Stimulated activated CD8-positive, alpha-beta memory T cell treated with anti-CD3 and anti-CD28 coated beads, Interleukin-7, amount 100 ng/mL, for 4 hours (primary cell): ENCODE measurements around the gene CNTN4.

Source experiments
- DNase-seq, 2 donors: peaks; one replicate each; pipeline ENCODE4 v3.0.0-alpha.2; 2020; ENCODE audit warnings: low read depth in 2 of 2

CNTN4 gene

DNA sequence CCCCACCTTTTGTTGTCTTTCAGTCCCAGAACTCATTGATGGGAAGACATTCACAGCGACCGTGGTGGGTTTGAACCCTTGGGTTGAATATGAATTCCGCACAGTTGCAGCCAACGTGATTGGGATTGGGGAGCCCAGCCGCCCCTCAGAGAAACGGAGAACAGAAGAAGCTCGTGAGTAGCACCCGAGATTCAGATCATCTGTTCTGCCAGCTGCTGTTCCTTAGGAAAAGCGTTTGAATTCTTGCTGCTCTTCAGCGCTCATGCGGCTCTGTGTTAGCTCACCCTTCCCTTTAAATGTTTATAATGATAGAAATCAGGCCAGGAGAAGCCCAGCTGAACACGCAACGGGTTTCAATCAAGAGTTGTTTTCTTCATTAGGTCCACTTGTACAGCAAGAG is 938.5 kb downstream of the CNTN4 start:
- DNase-seq: no peak

DNA sequence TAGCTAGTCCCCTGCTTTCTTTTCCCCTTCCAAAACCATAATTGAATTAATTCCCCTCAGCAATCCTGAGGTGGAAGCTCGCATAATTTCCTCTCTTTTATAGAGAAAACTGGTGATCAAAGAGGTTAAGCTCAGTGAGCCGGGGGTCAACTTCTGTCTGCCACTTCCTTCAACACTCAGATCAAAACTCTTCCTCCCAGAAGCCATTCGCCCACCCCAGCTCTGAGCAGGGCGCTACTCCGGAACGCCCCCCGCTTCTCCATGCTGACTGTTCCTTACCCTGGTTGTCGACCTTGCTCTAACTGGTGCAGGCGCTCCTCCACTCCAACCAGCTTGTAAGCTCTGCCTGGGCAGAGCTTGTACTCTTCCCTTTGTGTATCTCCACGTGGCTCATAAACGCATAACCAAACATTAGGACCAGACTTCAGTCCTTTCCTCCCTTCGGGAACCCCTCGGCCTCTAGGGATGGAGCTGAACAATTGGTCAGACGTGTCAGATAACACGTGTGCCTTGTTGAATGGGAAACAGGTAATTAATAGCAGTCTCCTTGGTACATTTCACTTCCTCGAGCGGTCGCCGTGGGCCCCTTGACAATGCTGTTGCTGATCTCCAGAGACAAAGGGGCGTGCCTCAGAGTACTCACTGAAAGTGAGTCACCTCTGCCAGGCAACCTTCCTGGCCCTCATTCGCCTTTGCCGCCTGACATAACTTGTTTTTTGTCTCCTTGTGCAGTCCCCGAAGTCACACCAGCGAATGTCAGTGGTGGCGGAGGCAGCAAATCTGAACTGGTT is 939.7 kb downstream of the CNTN4 start:
- no peak for DNase-seq

DNA sequence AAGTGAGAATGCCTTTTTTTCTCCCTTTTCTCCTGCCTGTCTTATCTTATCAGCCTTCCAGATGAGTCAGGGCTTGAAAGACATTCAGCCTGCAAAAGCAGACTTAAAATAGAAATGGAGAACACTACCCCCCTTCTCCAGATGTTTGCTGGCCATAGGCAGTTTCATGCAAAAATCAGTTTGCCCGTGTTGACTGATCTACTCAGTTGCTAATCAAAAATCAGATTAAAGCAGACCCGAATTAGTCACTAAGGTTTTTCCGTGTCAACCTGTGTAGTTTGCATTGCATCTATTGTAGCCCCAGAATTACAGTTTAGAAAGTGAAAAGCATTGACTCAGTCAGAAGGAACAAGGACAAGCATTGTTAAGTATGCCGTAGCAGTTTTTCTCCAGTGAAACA is 955.3 kb downstream of the CNTN4 start:
- no peak for DNase-seq

DNA sequence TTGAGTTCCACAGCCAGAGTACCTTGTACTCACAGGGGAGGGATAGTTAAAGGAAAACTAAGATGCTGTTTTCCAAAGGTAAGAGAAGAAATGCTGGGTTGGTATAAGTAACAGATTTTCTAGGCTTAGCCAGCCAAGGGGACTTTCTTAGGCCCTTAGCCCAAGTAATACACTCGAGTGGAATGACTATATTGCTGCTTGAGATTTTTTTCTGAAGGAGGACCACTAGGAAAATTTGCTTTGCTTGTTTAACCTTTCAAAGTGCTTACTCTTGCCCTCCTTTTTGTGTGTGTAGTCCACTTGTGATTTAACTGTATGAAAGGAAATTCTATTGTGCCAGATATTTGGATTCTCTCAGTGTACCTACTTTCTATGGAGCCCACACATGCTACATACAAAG is 961.0 kb downstream of the CNTN4 start:
- no peak for DNase-seq

DNA sequence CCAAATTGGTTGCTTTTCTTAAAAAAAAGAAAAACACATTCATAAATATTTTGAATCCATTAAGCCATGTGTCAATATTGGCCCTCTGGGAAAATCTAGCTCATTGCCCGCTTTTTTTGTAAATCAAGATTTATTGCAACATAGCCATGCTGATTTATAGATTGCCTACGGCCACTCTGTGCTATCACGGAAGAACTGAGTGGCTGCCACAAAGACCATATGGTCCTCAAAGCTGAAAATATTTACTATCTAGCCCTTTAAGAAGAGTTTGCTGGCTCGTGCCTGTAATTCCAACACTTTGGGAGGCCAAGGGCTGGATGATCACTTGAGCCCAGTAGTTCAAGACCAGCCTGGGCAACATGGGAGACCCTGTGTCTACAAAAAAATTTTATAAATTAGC is 965.6 kb downstream of the CNTN4 start:
- no peak for DNase-seq

DNA sequence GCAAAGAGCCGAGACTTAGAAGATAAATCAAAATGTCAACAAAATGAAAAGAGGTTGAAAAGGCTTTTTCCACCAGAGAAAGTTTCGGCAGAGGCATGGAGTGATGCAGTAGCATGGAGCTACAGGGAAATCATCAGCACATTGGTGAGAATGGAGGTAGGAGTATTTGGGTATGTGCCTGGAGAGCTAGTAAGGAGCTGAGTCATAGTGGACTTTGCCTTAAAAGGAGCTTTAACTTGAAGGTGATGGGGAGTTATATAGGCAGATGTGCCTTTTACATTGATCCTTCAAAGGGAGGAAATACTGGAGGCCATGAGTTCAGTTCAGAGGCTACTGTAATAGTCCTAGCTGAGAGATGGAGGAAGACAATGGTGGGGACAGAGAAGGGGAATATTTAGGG is 967.2 kb downstream of the CNTN4 start:
- DNase-seq: no peak

DNA sequence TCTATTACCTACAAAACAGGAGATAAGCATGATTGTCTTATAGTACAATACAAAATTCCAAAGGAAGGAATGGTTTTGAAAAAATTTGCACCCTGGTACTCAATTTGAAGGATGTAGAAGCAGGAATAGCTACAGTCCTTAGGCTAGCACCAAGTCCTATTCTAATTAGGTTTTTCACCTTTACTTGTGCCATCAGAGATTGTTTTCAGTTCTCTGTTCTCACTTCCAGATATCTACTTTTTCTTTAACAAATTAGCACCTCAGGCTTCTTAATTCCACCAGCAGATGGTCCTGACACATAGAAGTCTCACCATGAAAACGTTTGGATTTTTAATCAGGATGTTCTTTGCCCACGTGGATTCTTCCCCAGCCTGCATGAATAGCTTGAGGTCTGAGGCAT is 967.7 kb downstream of the CNTN4 start:
- no peak for DNase-seq

DNA sequence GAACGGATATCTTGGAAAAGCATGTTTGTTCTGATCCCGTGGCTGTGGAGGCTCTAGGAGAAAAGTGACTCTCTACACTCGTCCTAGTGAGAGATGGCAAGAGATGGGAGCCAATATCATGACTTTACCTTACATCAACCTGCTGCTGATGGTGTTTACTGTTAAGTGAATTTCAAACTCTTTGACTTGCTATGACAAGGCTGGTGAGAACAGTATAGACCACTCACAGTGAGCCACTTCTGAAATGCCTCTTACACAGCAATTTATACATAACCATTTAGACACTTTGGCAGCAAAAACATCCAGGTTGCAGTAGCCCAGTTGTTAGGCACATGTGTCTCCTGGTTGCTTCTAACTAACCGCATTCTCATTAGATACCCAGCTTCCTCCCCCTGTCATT is 968.2 kb downstream of the CNTN4 start:
- DNase-seq: no peak

DNA sequence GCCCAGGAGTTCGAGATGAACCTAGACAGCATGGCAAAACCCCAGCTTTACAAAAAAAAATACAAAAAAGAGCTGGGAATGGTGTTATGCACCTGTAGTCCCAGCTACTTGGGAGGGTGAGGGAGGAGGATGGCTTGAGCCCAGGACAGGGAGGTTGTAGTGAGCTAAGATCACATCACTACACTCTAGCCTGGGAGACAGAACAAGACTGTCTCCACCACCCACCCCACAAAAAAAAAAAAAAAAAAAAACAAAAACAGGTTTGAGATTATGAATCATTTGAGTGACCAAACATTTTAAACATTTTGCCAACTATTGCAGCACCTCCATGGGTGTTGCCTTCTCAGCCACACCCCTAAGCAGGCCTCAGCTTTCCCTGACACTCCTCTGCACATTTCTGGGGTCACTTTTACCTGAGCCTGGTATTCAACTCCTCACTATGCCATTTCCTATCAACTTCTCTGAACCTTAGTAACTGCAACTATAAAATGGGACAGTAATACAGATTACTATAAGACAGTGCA is 969.8 kb downstream of the CNTN4 start:
- no peak for DNase-seq

DNA sequence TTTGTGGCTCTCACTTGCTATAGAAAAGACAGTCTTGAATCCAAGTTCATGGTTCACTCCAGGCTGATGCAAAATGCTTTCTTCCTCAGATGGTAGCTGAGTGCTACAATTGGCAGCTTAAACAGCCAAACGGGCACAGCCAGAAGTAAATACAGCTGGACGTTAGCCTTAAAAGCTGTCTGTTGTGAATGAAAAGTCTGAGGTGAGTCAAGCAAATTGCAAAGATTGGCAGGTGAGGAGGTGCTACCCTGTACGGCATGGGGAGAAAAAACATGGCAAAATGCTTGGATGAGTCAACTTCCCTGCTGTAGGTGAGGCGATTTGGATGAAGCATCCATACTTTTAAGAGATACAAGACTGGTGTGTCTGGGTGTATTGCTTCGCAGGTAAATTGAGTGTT is 971.1 kb downstream of the CNTN4 start:
- DNase-seq: no peak

DNA sequence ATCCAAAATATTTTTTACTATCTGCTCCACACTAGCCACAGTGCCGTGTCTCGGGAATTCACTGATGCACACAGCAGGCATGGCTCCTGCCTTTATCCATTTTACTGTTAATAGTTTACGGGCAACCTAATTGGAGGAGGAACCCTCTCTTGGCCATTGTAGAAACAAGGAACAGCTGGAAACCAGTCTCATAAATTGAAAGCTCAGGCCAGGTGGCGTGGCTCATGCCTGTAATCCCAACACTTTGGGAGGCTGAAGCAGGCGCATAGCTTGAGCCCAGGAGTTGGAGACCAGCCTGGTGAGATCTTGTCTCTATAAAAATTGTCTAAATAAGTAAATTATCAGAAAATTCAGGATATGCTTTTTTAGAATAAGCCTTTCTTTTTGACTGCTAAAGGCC is 972.5 kb downstream of the CNTN4 start:
- DNase-seq: no peak

DNA sequence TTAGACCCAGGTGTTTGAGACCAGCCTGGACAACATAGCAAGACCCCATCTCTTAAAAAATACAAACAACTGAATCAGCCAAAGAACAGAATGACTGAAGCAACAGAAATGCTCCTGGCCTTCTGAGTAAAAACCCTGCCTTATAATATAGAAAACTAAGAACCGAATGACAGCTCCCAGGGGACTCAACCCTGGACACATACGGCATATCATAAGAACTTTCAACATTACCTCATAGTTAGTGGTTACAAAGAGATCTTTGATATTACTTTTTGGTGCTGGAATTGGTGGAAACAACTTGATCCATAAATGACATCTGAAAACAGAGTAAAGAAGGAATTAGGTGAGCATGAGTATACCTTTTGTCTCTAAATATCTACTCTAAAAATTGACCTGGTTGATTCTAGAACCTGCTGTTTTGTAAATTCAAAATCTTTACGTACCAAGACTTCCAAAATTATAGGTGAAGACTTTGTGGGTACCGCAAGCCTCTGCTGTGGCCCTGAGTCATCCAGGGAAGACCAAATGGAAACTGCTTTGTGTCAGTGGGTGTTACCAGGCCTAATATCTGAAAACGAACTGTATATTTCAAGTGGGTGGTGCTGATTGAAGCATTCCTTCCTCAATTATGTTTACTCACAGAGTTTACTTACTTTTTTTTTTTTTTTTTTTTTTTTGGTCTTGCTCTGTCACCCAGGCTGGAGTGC is 976.0 kb downstream of the CNTN4 start:
- no peak for DNase-seq

DNA sequence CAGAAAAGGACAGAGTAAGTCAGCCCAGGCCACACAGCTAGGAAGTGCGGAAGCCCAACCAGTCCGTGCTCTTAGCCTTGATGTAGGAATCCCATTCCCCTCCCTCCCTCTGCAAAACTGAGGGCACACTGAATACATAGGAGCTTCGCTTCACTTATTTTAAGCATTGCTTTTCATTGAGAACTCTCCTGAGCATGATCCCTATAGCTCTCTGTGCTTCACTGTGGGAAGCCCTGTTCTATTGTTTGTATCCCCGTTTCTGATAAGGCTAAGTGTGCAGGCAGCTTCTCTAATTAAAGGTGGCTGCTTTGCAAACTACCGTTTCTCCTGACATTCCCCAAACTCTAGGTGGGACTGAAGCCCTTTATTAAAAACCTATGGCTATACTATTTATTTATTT is 981.6 kb downstream of the CNTN4 start:
- no peak for DNase-seq

DNA sequence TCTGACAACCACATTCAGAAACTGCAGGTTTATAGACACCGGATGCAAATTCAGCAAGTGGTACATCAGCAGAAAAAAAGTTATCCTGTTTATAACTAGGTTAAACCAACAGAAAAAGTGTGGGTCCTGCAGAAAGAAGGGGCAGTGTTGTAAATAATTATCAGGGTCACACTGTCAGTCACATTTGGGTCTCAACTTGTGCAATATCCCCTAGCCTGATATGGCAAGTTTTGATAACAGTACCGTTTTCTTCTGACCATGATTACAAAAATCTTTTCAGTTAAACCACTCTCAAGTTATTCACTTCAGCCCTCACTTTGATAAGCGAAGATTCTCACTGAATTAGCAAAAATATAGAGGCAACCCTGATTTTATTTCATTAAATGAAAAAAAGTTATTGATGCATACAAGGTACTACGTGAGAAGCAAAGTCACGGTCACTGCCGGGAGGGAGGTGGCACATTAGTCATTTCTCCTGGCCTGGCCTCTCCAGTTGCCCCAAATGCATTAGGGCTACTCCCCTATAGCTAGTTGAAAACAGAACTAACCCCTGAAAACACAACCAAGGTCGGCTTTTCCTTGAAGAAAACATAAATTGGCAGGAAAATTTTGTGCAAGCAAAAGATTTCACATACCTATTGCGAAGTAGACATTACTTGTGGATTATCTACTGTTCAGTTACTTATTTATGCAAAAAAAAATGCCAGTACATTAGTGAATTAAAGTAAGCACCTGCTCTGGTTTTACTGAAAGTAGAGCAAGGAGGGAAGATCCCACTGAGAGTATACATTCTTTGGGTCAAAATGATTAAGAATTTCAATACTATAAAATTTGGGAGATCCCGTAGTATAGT is 982.9 kb downstream of the CNTN4 start:
- no peak for DNase-seq

DNA sequence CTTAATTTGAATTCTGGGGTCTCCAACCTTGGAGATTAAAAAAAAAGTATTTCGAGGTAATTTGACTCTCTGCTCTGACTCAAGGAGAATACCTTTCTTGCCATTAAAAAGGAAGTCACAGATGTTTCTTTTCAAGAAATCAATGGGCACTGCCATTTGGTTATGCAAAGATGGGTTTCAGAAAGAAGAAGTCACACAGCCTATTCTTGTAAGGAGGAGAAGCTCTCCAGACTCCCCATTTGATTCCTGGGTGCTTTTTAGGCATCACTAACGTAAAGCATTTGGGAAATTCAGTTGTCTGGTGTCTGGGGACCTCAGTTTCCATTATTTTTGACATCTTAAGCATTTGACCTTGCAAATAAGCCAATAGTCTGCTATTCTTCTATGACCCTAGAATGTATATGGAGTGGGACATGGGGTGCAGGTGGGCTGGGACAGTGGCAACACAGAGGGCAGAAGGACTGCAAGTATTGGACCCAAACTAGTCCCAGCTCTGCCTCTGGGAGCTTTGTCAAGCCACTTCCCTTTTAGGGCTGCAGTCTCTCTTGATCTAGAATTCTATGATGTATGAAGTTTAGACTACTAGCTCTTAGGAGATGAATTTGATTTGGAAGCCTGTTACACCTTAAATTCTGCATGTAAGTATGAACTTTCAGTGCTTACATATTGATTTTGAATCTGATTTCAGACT is 983.7 kb downstream of the CNTN4 start:
- DNase-seq: no peak

DNA sequence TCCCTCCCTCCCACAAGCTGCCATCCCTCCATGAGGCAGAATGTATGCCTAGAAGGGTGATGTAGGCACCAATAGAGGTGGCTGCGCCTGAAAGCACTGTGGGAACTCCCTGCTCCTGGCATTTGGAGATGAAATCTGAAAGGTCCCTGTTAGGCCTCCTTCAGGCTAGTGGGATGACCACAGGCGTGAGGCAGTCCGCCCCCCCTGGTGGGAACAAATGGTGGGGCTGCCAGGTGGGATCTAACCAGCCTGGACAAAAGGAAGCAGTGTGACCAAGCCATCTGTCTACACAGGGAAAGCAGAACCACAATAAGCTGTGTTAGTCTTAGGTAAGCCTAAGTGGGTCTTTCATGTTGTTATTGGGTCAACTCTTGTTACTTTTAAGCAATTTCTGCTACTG is 986.2 kb downstream of the CNTN4 start:
- no peak for DNase-seq

DNA sequence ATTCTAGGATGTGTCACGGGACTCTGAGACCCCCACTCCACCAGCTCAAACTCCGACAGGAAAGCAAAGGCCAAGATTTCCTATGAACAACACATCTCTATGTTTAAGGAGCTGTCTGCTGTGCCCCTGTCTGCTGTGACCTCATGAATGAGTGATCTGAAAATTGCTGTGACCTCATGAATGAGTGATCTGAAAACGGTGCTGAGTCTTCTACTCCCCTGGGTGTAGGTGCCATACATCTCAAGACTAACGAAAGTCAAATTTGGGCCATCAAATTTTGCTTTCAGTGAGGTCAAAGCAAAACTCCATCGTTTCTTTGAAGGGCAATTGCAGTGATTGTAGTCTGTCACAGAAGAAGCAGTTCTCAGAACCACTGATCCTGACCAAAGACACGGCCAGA is 987.1 kb downstream of the CNTN4 start:
- DNase-seq: no peak

DNA sequence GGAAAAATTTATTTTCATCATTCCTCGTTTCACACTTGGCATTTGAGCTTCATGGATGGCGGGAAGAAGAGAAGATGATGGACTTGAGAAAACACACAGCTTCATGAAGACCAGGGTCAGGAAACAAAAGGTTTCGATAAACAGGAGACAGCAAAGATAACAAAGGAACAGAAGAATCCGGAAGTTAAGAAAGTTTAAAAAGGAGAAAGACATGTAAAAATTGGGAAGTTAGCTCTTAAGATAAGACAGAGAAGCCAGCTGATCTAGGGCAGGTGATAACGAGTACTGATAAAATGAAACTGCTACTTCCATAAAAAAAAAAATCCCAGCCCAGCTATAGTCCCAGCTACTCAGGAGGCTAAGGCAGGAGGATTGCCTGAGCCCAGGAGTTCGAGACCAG is 987.6 kb downstream of the CNTN4 start:
- DNase-seq: no peak

DNA sequence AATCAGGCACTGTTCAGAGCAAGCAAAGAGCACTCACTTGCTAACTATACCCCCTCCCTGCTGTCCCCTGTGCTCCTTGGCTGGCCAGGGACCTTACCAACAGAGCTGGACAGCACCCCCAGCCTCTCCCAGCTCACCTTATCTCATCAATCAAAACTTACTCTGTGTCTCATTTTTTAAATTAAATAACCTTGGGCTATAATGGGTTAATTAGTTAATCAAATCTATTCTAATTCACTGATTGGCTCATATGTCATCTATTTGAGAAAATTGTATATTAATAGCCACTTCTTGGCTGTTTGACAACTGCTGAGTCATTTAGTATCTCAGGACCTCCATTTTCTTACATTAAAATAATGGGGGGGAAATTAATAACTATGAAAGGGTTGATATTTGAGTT is 988.6 kb downstream of the CNTN4 start:
- no peak for DNase-seq

DNA sequence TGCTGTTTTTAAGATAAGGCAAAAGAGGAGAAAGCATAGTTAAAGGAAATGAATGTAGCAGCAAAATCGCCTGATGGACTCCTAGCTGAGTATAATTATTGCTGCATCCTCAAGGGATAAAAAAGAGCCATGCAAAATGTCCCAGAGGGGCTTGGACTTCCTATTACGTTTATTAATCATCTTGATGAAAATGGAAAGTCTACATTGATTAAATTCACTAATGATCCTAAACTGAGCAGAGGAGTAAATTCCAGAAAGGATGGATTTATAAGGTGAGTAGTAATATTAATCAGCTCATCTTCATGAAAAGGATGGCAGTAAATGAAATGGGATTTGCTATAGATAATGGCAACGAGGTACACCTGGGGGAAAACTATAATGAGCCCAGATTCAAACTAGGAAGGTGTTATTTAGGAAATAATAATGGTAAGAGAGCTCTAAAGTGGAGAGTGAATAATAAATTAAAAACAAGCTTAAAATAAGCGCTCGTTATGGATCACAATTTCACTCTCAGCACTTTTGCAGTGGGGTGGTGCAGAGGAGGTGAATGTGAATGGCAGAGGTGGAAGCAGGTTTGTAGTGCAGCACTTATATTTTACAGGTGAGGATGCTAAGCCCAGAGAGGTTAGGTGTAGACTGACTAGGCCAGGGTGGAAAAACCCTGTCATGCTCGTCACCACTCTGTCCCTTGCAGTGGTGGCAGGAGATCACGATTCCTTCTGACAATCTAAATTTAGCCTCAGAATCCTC is 989.2 kb downstream of the CNTN4 start:
- DNase-seq: no peak

DNA sequence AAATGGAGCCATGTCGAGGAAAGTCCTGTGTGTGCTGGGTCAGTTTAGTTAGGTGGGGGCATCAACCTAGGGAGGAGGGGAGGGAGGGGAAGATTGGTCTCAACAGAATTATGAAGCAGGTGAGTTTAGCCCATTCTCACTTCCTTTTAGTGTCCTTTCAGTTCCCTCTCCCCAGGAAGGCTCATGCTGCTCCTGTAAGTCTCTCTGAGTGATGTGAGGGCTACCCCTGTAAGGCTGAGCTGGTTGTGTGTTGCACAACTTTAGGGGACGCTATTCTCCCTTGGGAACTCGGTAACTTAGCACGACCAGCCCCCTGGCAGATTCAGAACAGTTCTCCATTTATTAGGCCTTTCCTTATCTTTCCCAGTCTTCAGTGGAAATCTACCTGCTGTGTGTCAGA is 990.4 kb downstream of the CNTN4 start:
- DNase-seq: no peak
